NCI-H187 treated with DMSO at 0.1 percent for 48 hours (cell line): ENCODE results near the gene ANO2.
"Not testable (repeated sequence)": the region's sequence is repeated elsewhere in the genome, so short reads cannot be mapped to it uniquely, and the experiment has no call there.

Experiments
- DNase-seq: peaks from one replicate; lab custom pipeline; 2025; lab: John Stamatoyannopoulos, UW

The ANO2 gene

DNA sequence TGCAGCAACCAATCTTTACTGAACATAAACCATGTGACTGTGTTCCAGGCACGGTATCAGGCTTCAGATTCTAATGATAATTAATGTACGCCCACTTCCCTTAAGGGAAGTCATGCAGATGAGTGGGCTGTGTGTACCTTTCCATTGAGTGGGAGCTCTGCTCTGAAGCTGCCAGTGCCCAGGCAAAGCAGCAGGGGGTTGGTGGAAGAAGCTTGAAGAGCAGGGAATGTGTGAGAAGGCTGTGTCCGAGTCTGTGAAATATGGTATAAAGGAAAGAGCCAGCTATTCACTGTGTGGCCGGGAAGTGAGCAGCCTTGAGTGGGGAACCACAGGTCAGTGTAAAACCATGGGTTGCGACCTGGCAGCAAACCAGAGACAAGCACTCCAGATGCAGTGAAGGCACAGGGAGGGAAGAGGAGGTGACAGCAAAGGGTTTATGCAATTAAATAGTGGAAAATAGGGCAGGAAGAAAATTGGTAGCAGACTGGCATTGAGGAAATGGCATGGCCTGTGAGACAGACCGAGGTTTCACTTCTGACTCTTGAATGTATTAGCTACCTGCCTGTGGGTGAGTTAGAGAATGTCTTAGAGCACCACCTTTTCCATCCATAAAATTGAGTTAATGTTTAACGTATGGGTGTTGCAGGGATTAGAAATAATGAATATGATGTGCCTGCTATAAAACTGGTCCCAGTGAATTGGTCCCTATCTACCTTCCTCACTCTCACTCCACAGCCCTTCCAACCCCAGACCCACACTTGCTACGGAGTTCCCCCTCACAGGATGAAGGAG lies 396.7 kb downstream of the ANO2 start:
- no peak for DNase-seq

DNA sequence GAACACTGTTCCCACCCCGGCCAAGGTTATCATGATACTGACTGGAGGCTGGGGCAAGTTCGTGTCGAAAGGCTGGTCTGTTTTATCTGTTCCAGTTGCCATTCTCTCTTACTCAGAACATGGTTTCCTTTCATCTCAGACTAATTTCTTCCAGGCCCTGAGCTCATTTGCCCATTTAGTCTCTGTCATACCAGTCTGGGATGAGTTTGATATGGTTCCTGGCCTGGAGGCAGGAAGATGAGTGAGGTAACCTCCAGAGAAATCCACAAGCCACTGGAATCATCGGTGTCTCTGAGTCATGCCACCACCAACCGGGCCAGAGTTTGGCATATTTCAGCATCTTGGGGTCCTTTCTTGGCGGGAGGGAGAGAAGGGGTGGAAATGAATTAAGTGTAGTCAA lies 398.4 kb downstream of the ANO2 start:
- DNase-seq = no peak

DNA sequence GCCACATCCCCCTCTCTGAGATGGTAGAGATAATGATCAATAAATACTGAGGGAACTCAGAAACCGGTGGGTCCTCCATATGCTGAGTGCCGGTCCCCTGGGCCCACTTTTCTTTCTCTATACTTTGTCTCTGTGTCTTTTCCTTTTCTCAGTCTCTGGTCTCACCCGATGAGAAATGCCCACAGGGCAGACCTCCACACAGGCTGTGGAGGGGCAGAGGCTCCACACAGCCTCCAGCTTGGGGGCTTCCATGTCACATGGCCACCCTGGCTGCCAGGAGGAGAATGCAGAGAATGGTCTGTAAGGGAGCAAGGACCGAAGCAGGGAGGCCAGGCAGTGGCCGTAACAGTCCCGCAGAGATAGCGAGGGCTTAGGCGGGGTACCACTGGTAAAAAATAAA lies 407.3 kb downstream of the ANO2 start:
- no peak for DNase-seq

DNA sequence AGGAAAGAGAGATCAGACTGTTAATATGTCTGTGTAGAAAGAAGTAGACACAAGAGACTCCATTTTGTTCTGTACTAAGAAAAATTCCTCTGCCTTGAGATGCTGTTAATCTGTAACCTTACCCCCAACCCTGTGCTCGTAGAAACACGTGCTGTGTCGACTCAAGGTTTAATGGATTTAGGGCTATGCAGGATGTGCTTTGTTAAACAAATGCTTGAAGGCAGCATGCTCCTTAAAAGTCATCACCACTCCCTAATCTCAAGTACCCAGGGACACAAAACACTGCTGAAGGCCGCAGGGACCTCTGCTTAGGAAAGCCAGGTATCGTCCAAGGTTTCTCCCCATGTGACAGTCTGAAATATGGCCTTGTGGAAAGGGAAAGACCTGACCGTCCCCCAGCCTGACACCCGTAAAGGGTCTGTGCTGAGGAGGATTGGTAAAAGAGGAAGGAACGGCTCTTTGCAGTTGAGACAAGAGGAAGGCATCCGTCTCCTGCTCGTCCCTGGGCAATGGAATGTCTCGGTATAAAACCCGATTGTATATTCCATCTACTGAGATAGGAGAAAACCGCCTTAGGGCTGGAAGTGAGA lies 407.9 kb downstream of the ANO2 start:
- not testable (repeated sequence) for DNase-seq

DNA sequence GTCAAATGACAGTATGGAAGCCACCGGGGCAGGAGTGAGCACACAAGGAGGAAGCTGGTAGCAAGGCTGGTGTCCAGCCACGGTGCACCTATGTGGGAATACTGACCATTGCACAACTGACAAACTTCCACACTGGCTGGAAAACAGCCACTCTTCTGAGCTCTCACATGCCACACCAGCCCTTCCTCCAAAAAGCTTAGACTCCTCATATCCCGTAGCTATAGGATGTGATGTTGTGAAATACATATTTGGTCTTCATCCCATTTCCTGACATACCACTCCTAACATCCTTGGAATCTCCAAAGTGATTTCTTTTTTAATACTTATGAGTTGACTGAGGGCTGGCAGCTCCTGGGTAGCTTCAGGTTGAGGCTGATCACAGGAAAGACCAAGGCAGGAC lies 409.5 kb downstream of the ANO2 start:
- no peak for DNase-seq

DNA sequence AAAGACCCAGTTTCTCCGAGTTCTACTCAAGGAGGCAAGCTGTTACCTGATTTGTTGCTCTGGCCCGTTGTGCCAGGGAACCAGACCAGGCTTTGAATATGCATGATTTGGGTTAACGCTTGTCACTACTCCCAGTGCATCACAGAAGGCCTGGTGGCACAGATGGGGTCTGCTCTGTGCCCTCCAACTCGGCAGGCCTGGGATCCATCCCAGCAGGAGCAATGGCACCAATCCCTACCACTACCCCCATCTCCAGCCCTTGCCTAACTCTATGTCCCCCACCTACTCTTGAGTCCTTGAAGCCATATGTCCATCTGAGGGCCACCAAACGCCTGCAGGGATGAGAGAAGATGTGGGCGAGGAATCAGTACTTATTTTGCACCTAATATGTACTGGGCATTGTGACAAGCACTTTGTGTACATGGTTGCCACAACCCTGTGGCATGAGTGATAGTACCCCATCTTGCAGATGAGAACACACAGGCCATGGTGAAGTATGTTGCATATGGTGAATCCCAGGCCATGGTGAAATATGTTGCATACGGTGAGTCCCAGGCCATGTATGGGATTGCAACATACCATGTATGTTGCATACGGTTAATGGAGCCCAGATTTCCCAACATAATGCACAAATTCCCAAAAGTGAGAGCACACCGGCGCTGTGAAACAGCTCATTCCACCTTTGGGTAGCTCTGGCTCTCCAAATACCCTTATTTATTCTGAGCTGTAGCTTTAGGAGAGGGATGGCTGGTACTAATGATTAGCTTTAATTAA lies 410.4 kb downstream of the ANO2 start:
- DNase-seq = no peak

DNA sequence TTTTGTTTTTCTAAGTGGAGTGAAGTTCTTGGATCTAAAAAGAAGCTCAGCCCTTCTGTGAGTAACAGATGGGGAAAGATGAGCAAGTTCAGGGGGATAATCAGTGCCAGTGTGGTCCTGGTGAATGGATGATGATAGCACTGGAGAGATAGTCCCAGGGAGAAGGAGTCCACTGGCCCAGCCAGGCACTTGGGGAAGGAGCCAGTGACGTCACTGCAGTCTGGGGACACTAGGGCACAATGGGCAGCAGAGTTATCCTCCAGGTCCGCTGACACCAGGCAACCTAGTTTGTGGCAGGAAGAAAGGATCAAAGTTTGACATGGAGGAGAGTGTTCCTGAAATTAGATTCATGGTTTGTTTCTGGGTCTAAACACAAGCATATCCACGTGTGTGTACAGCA lies 411.7 kb downstream of the ANO2 start:
- DNase-seq = no peak

DNA sequence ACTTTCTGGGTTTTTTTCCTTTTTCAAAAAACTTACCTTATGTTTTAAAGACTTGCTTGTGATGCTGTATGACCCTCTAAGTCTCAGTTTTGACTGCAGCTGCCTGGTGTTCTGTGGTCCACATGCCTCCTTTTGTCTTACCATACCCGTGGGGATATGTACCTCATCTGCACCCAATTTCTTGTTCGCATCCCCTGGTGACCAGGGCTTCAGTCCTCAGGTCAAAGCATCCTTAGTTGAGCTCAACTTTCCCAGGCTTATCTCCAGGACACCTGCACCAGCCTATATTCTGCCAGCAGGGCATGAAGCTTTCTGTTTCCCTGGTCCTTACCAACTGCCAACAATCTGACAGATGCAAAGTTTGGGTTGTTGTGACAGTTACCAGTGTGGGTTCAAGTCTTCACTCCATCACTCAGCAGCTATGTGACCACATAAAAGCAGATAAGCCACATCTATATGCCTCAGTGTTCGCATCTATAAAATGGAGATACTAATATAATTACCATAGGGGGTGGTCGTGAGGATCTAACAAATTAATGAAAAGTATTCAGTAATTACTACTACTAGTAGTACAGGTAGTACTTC lies 419.2 kb downstream of the ANO2 start:
- DNase-seq = no peak

DNA sequence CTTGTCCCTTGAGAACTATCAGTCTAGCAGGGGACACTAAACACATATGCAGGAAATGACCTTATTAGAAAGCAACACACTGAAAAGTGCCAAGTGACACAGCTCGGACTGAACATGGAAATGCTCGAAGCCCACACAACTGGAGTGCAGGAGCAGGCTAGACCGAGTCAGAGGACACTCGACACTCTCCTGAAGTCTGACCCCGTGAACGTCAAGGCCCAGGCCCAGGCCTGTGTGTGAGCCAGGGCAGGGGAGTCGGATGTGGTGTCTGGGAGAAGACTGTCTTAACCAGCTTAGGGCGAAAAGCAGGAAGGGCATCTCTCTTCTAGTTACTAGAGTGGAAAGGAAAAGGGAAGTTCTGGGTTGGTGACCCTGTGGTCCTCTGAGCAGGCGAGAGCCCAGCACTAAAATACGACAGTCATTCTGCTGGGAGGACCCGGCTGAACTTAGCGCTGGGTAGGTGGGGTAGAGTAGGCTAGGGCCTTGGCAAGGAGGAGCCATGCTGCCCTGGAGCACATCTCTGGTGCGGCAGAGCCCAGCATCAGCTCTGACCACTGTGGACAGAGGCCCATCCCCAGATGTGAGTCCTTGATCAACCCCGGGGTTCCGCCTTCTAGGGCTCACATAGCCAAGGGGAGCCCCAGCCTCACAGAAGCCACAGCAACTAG lies 420.2 kb downstream of the ANO2 start:
- no peak for DNase-seq

DNA sequence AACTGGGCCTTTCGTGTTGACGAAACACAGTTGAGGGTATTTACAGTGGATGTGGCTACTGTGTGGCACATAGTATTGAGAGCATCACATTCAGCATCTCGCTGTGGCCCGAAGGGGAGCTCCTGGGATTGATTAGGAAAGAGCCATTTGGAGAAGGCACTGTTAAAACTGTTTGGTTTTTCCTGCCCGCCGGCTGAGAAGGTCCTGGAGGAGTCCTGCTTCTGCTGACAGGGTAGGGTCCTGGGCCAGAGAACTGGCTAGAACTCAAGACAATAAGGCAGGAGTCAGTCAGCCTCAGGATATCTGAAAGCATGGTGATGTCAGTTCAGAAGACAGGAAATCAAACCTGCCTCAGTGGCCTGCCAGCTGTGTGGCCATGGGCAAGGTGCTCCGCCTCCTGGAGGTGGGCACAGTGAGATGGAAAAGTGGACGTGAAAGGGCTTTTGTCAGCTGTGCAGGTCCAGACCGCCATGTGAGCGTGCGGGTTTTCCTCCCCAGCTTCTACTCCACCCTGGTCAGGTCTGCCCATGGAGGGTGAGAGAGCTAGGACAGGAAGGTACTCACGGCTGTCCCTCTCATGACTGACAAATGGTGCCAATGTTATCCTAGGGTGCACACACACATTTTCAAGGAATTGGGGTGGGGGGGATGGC lies 420.8 kb downstream of the ANO2 start:
- no peak for DNase-seq

DNA sequence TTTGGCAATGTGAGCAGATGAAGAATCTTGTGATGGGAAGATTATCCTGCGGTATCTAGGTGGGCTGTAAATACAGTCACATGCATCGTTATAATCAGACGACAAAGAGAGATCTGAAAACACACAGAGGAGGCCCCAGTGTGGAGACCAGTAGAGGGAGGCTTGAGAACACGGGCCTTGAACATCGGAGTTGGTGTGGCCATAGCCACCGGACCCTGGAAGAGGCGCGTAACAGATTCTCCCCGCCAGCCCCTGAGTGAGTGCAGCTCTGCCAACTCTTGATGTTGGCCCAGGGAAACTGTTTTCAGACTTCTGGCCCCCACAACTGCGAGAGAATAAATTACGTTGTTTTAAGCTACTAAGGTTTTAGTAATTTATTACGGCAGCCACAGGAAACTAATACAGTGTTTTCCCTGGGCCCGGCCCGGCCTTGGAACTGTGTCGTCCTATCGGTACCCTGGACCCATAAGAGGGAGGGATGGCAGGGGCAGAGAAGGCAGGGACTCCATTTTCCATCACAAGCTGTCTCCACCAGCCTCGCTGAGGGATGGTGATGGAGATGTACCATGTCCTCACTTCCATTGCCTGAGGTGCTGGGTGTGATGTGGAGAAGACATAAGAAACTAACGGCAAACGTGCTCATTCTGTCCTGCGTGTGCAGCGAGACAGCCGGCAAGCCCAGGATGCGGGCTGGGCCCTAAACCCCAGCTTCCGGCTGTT lies 421.5 kb downstream of the ANO2 start:
- no peak for DNase-seq

DNA sequence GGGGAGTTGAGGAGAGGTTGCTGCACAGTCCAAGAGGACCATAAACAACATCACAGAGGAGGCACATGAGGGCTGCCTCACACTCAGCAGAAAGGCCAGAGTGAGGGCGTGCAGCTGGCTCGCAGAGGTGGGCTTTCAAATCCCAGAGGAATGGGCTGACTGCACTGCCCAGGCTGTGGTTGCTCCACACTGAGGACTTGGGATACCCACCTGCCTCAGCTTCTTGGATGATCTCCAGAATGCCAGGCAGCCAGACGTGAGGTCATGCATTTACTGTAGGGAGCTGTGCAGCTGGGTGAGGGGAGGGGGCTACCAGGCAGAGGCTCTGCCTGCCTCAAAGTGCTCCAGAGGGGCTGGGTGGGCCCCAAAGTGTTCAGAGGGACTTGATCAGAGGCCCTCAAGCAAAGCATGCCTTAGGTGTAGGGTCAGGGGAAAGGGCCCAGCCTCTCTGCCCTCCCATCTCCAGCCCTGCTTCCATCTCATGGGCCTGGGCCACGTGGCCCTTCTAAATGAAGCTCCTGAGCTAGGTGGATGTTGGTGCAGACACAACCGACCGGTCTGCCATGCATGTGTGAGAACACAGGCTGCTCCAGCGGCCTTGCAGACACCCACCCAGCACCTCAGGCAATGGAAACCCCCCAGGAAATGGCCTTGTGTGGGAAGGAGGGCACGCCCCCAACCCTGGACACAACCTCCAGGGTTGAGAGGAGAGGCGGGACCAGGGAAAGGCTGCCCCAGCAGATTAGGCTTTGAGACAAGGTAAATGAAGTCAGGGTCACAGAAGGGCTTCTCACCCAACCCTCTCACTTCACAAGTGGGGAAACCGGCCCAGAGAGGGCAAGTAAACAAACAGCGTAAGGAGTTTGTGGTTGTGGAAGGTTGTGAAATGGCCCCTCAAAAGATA lies 422.4 kb downstream of the ANO2 start:
- DNase-seq = no peak

DNA sequence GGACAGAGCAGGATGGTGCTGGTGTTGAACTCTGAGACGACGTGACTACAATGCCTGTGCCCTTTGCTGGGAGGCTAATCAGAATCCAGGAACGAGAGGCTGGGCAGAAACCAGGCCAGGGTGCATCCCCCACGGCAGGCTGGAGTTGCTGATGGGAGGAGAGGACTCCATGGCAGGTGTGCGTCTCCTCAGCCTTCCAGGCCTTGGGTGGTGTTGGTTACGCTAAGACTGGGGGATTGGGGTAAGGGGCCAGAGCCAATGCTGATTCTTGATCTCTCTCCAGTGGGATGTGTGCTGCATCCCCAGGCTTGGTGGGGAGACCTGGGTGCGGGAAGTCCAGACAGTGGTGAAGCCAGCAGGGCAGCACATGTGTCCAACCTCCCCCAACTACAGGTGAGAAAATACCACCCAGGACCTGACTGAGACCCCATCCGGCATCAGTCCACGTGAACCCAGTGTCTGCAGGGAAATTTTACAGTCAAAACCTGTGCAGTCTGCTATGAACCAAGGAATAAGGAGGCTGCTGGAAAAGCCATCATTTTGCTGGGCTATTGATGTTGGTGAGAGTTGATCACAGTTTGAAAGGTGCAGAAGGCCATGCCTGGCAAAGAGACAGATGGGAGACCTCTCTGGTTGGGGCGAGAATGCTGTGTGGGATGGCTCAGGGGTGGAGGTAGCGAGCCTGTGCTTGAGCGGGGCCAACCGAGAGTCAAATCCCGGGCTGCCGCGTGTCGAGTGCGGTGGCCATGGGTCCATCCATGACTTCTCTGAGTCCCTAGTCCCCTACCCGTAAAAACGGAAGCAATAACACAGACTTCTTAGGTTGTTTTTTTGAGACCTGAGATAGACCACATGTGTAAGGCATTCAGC lies 423.4 kb downstream of the ANO2 start:
- DNase-seq = no peak

DNA sequence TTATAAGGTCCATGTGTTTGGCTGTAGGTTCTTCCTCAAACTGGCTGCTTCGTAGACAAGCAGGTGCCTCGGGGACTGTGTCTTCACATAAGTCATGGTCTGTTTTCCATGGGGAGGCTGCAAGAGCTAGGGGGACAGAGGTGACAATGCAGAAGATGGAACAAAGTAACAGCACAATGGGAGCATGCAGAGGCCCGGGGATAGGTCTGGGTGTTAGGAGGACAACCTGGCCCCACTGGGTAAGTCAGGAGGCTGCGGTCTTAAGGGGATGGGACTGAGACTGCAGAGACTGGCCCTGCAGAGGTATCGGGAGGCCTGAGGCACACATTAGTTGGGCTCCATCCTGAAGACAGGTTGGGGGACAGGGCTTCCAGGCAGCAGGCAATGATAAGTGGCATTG lies 424.2 kb downstream of the ANO2 start:
- no peak for DNase-seq

DNA sequence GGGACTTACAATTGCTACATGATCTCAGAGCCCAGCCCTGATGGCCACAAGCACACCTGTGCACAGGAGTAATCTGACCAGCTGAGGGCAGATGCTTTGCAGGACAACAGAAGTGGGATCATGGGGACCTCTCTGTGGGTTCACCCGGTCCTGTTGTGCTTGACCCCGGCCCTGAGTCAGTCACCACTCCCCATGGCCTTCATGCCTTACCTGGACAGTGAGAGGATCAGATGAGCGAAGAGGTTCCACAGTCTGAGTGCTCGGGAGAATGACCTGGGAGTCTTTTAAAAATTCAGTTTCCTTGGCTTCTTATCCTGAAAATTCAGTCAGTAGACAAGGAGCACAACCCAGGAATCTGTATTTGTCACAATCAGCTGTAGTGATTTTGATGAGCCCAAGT lies 425.0 kb downstream of the ANO2 start:
- DNase-seq = no peak

DNA sequence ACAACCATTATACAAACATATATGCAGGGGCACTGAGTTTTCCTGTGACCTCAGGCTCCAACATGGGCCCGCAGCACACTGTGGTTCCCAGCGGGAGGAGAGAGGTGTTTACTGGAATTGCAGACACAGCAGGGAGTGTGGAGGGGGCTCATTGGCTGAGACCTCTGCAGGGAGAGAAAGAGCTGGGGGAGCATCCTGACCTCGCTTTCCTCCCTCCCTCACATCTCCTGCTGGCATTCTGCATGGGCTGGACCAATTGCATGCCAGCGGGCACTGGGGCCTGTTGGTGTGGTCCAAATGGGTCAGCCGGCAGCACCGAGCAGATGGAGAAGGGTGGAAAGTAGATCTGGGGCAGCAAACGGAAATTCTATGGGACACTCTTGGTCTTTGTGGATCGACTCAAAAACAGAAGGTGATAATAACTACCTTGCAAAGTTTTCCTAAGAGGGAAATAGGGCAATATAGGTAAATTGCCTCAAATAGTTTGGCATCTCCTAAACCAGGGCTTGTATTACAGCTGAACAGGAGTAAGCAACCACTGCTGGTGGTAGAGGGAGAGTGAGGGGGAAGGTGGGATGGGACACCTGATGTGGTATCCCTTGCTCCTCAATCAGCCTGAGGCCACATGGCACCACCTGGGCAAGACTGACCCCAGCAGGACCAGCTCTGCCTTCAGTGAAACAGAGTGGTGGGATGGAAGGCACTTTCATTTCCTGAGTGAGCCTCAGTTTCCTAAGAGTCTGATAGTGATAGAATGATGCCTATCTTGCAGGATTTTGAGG lies 426.3 kb downstream of the ANO2 start:
- DNase-seq = no peak

DNA sequence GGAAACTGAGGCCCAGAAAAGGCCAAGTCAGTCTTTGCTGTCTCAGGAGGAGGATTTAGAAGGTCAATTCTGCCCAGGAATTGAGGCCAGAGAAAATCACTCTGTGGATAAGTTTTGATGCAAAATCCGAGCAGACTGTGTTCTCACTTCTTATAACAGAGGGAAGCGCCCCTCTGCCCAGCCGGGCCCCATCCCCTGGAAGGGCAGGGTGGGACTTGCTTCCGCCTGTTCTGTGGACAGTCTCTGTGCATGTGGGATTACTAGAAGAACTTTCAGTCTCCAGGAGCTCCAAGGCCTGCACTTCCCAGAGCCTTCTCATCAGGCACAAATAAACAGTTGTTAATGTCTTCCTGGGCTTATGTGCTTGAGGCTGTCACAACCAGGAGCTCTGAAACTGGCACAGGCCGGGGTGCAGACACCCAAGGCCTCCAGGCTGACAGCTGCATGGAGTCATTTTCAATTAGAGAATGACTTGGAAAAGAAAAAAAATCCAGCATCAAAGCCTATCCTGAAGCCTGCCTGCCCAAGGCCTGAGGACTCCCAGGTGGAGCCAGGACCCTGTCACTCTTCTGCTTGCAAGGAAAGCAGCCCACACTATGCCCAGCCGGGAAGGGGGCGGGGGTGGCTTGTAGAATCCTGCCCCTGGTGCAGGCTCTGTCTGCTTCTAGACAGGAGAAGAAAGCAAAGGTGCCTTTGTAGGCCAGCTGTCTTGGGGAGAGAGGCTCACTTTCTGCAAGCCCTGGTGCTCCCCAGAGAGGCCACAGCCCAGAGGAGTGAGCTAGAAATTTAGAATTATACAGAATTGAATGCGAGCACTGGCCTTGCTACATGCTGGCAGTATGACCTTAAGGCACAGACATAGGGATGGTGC lies 428.5 kb downstream of the ANO2 start:
- no peak for DNase-seq
